NCI-H1930 (cell line): ENCODE results near the gene ADAM19.

ENCODE experiments used
- DNase-seq, 2 experiments: peaks; one replicate each; lab custom pipeline; 2025; lab: John Stamatoyannopoulos, UW

Gene ADAM19

DNA sequence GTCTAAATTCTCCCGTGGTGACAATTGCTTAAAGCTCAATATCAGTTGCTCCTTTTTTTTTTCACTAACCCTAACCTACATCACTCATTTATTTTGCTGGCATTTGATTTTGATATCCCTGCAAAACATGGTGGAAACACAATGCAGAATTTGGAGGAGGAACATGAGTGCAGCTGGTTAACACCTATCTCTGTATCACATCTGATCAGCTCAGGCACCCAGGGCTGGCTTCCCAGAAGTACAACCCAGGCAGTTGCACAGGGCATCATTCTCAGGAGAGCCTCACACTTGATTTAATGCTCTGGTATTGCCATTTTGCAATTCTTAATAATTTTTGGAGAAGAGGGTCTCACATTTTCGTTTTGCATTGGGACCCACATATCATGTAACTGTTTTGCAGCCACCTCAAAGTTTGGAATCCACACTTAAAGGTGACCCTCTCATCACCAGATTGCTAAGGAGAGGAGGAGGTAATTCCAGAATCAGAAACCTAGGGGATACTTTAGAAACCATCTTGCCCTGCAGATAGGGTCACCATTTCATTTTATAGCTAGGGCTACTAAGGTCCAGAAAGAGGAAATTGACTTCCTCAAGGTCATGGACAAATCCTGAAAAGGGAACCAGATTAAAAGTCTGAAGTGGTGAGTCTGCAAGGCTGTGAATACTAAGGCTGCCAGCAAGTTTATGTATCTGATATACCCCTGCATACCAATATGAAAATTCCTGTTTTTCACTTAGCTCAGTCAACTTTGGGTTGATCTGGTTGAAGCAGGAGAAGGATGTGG lies 19.3 kb upstream of the ADAM19 start:
- DNase-seq = no peak

DNA sequence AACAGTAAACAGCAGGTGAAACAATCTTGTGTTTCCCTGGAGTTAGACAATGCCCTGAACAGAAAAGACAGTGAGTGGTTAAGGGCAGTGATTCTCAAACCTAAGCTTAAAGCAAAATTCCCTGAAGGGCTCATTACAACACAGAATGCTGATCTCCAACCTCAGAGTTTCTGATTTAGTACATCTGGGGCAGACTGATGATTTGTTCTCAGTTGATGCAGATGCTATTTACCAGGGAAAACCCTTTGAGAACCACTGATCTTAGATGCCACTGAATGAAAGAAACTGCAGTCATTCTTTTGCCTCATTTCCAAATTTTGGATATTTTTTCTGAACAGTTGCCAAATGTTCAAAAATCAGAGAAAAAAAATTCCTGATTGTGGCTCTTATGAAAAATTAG lies 18.7 kb upstream of the ADAM19 start:
- DNase-seq = no peak

DNA sequence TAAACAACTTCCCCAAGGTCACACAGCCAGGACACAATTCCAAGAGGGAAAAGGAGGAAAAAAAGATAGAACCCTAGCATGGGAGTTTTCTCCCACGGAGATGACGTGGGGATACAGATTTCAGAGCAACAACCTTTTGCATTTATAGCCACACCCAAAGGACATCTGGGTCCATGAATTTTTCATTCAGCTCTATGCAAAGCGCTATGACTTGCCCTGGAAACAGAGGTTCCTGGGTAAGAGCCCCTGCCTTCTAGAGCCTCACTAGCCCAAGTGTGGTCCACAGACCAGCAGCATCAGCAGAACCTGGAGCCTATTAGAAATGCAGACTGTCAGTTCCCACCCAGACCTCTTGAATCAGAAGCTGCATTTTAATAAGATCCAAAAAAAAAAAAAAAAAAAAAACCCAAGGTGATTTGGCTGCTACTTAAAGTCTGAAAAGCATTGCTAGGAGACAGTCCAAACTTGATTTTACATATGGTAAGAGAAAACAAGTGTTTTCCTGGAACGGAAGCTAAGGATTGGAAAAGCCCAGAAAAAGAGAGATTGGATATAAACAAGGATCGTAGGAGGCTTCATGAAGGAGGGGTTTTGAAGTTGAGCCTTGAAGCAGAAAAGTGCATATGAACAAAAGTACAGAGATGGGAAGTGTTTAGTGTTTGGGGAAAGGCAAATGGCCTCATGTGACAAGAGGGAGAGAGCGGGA lies 17.6 kb upstream of the ADAM19 start:
- DNase-seq = no peak

GRCh38 chr5:157592594-157592993 lies 17.0 kb upstream of the ADAM19 start:
- DNase-seq = no peak

- no peak for DNase-seq
These were observed 14.9 kb upstream of the ADAM19 start for GRCh38 chr5:157590478-157590877.

DNA sequence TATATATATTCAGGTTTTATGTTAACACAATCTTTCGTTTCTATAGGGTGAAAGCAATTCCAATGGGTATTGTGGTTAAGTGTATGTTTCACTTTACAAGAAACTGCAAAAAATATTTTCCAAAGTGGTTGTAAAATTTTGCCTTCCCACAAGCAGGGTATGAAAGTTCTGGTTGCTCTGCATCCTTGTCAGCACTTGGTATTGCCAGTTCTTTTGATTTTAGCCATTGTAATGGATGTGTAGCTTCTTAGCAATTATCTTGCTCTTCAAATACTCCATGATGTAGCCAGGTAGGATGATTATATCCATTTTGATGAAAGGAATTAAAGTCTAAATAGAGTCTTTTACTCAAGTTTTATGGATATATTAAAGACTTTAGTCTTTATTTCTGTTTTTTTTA lies 9.1 kb upstream of the ADAM19 start:
- DNase-seq = no peak

DNA sequence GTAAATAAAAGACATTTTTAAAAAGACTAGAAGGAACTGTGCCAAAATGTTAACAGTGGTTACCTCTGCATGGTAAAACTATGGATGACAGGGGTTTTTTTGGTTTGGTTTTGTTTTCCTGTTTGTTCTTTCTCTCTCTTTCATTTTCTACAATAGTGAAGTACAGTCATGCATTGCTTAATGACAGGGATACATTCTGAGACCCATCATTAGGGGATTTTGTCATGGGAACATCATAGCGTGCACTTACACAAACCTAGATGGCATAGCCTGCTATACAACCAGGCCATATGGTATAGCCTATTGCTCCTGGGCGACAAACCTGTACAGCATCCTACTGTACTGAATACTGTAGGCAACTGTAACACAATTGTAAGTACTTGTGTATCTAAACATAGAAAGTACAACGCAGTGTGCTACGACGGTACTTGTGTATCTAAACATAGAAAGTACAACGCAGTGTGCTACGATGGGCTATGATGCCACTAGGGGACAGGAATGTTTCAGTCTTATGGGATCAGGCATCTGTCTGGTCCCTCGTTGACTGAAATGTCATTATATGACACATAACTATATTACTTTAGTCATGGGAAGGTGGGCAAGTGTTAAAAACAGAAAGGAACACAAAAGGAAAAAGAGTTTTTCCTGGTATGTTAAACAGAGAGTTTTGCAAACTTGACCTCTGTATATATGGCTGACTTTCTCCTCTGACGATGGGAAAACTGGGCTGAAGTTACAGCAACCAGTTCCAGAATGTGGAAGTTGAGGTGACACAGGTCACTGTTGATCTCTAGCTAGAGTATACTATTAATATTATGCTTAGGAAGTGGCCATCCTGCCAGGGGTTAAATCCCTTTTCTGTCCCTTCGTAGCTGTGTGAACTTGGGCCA lies 7.4 kb upstream of the ADAM19 start:
- no peak for DNase-seq

GRCh38 chr5:157581901-157582300 lies 6.3 kb upstream of the ADAM19 start:
- no peak for DNase-seq

DNA sequence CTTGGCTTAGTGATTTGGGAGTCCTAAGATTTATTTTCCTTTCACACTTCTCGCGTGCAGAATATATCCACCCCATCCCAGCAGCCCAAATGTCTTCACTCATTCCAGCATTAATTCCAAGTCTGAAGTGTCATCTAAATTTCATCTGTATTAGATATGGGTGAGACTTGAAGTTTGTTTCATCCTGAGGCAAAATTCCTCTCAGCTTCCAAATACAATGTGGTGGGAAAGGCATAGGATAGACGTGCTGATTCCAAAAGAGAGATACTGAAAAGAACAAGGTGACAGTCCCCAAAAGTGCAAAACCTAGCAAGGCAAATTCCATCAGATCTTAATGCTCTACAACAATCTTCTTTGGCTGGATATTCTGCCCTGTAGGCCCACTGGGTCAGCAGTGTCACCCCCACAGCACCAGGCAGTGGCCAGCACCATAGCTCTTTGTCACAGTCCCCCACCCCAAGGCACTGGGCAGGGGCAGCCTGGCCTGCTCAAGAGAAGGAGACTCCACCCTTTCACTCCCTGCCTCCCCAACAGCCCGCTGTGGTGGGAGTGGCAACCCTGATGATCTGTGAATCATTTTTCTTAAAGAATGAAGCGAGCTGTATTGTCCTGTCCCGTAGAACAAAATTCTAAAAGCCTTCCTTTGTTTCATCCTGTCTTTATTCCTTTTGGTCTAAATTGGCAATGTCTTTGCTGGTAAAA lies 2.7 kb upstream of the ADAM19 start:
- no peak for DNase-seq

DNA sequence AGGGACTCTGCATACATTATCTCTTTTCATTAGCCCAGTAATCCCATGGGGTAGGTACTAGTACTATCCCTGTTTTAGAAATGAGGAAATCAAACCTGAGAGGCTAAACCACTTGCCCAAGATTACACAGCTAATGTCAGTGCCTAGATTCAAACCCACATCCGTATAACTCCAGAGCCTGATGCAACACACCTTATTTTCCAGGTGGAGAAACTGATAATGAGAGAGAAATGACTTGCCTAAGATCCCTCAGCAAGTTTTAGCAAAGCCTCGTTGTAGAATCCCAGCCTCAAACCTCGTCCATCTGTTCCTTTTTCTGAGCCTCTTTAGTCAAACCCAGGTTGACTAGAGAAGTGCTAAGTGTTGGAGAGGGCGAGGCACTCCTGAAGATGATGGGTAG lies 1.1 kb upstream of the ADAM19 start:
- no peak for DNase-seq

- no peak for DNase-seq
These were observed 857 bp downstream of the ADAM19 start for GRCh38 chr5:157574456-157575380.

GRCh38 chr5:157571357-157571827 lies 4.2 kb downstream of the ADAM19 start:
- DNase-seq = no peak

DNA sequence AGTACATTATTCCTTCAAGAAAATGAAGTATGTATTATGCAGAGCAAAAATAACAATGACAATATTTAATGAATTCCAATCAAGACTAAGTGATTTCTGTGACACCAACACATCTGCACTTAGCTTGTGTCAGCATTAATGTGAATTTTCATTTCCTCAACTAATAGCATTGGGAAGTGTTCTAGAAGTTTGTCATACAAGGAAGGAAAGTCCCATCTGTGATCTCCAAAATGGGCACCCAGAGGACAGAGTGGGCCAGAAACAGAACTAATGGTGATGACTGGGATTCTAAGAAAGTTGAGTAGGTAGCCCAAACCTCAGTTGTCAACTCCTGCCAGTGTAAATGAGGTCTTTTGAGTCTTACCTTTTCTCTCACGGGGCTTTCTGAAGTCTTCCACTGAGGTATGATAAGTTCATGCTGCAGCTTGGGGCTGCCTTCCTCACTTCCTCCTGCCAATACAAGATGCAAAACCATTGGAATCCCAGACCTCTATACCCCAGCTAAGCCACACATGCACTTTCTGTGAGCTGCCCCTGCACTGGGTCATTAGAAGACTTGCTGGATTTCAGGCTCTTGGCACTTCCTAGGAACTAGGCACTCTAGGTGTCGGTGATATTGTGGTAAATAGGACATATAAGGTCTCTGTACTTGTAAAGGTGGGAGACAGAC lies 4.9 kb downstream of the ADAM19 start:
- no peak for DNase-seq

GRCh38 chr5:157568720-157569119 lies 6.9 kb downstream of the ADAM19 start:
- no peak for DNase-seq

- DNase-seq = no peak
These were observed 7.4 kb downstream of the ADAM19 start for GRCh38 chr5:157568222-157568621.

DNA sequence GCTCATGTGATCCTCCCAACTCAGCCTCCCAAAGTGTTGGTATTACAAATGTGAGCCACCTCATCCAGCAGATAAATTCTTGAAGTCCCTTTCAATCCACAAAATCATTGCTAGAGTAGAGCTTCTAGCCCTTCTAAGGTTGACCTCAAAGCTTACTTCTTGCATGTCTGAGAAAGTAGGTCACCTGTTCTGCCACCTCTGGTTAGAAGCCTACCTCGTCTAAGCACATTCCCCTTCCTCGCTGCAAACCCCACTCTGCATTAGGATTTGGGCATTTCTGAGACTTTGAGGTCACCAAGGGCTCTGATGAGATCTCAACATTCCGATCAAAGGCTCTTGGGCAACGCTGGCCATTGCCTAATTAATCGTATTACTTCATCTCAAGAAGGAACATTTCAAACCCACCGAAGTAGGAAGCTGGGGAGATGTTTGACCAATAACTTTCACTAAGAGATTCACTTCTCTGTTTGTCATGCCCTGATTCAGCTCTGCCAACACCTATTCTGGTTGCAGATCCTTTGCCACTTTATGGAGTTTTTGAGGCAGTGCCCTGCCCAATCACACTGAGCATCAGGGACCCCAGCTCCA lies 8.6 kb downstream of the ADAM19 start:
- DNase-seq = no peak

DNA sequence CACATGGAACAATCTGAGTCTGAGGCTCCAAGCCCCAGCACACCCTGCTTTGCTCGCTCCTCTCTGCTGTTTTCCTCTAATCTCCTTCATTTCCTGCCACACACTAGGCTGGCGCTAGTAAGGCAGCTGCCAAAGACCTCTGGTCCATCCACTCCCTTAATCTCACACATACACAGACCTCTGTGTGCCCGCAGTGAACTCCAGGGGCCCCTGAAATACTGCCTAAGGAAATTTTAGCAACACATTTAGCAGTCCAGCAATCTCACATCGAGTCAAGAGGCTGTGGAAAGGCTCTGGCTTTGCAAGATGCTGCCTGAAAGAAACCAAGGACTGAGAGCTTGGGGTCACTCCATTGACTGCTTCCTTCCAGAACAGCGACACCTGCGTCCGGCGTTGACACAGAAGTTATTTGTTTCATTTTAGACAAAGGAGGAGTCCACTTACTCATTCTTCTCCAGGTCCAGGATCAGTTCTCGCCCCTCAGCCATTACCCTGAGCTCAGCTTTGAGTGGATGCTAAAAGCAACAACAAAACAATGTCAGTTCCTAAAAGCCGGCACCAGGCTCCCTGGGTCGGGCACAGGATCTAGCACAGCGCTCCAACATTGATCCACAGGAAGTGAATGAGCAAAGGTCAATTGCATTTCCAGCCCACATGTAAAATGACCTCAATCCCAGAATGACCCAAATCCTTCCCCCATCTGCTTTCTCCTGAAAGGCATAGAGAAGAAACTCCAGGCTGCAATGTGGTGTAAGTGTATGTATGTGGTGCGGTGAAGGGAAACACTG lies 11.5 kb downstream of the ADAM19 start:
- DNase-seq = no peak

DNA sequence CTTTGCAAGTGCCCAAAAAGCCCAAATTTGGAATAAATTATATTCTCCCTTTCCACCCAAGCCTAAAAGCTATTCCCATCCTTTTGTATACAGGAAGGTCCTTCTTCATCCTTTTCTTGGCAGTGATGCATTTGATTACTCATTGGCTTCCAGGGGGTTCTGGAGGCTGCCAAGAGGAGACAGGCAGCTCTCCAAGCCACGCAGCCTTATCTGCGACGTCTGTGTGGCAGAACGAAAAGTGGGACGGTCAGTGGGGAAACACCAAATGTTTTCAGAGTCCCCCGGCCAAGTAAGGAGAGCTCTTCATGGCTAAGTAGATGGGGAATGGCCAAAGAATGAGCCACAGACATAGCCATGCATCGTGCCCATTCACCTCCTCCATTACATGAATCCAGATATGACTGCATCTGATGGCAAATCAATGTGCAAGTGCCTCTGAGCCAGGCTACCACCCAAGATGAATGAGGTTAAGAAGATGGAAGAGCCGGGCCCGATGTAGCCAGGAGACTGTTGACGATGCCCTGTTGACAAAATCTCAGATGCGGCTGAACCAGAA lies 12.1 kb downstream of the ADAM19 start:
- DNase-seq = no peak

- no peak for DNase-seq
These were observed 13.4 kb downstream of the ADAM19 start for GRCh38 chr5:157562111-157562581.
